Mucosa of gallbladder (tissue), 1 donor: ENCODE data around the gene ETV6. TPM values are rescaled to one million over a fixed set of nuclear protein-coding genes. Genes with fewer than 3 reads are reported as not detected.
A peak's percentile ranks its signal among the peaks of the same experiment; 100 is the strongest.

ENCODE experiments used
- DNase-seq: peaks from one replicate; pipeline ENCODE4 v3.0.0-alpha.2; 2020; ENCODE audit warnings: low spot score
- total RNA-seq: library from RNA; stranded (reverse); gene quantifications from one replicate; pipeline ENCODE4 v1.2.1, GENCODE V29; 2021
- donor health status: DM: no; HTN: no; CAD: no.

Gene ETV6
- total RNA-seq, 1 donor from 2014 or later: 54.5 TPM

DNA sequence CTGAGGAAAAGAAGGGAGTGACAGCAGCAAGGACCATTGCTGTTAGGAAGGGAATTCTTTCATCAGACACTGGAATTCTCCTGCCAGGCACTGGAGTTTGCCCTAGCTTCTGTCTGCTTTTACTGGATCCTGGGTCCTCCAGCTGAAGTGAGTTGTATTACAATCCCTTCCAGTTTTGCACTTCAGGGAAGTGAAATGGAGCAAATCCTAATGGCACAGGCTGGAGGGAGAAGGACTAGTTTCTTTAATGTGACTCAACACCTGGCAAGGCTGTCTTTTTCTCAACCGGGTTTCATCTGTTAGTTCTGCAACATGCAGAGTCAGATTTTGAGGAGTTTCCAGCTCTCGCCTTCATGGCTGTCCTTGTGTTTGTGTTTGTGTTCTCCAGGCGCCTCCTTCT lies 45.8 kb downstream of the ETV6 start:
- DNase-seq: no peak

DNA sequence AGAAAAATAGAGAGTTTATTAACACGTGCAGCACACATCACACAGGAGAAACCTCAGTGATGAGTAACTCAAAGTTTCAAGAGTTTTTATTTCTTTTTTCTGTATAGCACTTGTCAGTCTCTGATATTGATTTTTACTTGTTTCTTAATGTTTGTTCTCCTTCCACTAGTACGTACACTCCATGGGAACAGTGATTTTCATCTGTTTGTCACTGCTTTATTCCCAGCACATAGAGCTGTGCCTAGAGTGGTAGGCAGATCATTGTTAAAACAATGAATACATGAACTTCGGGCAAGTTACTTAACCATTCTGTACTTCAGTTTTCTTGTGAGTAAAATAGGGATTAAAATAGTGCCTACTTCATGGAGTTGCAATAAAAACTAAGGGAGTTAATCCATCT lies 46.6 kb downstream of the ETV6 start:
- no peak for DNase-seq

DNA sequence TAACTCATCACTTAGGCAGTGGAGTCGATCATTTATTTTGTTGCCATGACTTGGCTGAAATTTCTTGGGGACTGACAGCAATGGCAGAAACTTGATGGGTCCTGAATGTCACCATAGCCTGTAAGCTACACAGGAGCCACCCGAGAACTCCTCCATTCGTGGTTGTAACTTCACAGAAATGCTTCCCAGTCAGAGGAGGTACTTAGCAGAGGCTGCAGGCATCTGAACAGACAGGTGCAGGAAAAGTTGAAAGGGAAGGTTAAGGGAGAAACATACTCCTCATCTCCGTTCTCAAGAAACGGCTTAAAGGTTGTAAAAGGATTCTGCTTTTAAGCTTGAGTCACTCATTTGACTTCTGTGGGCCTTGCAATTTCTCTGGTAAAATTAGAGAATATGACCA lies 47.7 kb downstream of the ETV6 start:
- no peak for DNase-seq

DNA sequence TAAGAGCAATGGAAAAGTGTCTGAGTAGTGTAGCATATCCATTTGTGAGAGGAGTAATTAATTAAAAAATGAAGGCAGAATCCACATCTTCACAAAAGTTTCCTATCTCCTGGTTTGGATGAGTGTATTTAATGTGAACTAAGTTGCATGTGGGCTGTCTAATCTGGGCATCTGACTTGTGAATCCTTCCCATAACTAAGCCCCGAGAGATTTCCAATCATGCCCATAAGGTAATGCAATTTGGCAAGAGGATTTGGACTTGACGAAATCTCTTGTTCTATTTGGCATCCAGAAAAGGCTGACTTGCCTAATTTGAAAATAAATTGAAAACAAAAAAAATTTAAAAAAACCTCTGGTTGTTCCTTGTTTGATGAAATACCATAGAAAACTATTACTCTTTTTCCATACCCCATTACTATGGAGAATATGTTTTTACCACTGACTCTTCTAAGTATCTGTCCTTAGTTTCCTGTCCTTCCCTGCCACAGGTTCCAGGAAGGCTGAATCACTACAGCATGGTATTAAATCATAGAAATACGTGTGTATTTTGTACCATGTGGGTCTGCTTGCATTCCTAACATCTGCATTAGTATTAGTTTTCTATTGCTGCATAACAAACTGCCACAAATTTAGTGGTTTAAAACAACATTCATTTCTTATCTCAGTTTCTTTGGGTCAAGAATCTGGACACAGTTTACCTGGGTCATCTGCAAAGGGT lies 48.4 kb downstream of the ETV6 start:
- no peak for DNase-seq

DNA sequence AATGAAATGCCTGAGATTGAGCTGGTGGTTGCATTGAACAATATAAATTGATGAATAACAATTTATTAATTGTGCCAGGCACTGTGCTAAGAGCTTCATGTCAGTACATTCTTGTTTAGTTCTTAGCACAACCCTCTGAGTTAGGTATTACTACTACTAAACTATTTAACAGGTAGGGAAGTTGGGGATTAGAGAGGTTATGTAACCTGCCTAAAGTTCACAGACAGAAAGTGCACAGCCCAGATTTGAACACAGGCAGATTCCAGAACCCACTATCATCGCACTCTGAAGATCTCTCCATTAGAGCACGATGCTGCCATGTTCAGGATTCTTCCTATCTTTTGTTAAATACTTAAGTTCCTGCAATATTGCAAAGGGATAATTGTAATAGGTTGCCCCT lies 49.3 kb downstream of the ETV6 start:
- no peak for DNase-seq

DNA sequence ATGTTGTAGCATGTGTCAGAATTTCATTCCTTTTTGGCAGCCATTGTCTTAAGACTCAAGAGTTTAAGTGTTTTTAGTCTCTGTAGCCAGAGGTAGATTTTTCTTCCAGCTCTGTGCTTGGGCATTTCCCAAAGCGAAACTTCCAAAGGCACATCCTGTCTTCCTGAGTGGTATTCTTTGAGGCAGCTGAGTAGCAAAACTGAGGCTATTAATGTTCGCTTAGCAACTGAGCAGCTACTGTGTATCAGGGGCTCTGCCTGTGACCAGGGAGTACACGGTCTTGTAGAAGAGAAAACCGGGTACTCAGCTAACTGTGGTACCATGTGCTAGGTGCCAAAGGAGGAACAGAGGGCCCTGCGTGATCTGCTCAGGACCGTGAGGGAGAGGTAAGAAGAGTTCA lies 52.0 kb downstream of the ETV6 start:
- no peak for DNase-seq

DNA sequence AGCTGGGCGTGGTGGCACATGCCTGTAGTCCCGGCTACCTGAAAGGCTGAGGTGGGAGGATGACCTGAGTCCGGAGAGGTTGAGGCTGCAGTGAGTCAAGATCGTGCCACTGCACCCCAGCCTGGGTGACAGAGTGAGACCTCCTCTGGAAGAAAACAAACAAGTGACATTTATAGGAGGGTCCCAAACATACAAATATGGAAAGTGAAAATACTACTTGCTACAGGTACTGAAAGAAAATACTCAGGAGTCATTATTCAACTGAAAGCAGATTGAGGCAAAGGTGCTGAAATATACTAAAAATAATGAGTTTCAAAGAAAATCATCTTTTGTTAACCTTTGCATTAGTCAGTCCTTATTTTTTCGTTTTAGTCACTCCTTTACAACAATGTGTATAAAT lies 53.5 kb downstream of the ETV6 start:
- no peak for DNase-seq

DNA sequence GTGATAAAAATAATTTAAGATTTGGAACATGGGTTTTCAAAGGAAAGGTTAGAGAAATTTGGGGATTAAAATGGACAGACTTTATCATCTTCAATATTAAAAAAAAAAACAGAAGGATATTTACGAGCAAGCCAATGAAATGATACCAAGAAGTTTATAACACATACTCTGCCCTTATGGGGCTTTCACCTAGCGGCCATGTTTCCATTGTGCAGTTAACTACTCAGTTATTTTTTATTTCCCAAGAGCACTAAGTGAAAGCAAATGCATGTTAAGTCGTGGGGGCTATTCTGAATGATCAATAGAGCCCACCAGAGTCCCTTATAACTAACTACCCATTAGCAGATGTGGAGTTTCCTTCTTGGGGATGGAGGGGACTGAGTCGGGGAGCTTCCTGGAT lies 53.9 kb downstream of the ETV6 start:
- no peak for DNase-seq

DNA sequence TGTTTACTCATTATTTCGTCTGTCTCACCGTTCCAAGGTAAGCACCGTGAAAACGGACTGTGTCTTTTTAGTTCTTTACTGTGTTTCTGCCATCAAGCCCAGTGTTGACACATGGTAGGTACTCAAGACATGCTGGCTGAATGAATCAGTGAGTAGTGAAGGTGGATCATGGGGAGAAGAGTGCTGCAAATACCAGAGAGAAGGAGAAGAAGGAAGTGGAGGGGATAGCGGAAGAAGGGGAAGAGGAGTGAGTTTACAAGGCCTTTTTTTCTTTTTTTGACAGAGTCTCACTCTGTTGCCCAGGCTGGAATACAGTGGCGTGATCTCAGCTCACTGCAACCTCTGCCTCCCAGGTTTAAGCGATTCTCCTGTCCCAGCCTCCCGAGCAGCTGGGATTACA lies 54.6 kb downstream of the ETV6 start:
- DNase-seq: no peak

DNA sequence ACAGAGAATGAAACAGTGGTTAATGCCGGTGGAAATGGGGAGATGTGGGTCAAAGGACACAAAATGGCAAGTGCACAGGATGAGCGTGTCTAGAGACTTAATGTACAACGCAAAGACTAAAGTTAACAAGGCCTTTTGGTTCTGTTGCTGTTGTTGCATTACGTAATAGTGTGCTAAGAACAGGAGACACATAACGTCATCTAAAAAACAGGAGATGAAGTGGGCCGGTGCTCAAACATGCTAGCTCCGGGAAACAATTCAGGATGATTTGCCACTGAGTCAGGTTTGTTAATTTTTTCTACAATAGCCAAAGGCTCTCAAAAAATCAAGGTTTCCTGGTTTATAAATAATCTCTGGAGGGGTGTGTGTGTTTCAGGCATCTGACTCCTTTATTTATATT lies 55.5 kb downstream of the ETV6 start:
- DNase-seq: peak; percentile 37

DNA sequence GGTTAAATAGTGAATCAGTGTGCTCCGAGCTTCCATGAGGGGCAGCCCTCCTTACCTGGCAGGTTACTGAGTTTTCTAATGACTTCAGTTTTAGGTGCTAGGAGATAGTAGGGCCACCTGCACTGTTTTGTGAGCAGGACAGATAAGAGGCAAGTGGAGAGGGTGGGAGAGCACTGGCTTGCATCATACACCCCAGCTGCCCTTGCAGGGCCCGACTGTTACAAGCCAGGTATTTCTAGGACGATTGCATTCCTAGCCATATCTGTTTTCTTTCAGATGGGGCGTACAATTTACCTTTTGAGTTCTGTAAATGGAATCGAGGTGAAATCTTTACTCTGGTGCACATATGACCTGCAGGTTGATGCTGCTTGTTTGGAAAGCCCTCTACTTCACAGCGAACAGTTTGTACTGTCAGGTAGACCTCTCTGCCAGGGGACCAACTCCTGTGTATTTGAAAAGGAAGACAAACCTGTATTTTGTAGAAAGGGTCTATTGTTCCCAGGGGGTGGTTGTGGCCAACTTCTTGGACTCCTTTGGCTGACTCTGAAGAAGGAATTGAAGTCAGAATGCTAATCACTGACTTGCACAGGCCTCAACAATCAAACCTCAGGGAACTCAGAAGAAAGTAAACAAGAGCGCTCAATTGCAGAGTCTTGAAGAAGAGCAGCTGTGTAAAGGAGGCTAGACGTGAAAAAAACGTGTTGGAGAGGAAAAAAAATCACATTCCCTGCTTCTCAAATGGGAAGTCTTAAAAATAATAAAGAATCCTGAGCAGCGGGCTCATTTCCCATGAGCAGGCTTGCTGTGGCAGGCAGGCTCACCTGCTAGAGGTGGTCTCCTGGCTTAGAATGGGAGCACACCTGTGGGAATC lies 57.3 kb downstream of the ETV6 start:
- DNase-seq: no peak

DNA sequence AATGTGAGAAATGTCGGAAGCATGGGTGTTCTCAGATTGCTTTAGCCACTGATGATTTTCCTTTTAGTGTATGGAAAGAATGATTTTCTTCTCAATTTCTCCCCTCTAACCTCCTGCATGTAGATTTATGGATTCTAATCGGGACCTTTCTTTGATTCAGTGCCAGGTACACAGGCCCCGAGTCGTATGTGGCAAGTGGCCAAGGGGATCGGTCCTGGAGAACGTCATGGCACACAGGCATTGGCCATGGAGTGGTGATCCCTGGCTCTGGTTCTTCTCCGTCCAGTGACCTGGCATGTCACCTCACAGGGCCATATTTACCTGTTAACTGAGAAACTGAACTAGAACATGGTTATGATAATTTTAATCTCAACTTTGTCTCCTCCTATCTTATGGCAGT lies 58.1 kb downstream of the ETV6 start:
- peak; percentile 66 for DNase-seq

DNA sequence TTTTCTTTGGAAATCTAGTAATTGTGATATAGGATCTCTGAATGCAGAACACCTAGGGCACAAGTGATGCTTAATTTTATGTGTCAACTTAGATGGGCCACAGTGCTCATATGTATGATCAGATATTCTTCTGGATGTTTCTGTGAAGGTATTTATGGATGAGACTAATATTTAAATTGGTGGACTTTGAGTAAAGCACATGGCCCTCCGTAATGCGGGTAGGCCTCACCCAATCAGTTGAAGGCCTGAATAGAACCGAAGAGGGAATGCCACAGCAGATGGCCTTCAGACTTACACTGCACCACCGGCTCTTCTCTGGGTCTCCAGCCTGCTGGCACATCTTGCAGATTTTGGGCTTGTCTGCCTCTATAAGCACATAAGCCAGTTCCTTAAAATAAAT lies 60.0 kb downstream of the ETV6 start:
- no peak for DNase-seq

DNA sequence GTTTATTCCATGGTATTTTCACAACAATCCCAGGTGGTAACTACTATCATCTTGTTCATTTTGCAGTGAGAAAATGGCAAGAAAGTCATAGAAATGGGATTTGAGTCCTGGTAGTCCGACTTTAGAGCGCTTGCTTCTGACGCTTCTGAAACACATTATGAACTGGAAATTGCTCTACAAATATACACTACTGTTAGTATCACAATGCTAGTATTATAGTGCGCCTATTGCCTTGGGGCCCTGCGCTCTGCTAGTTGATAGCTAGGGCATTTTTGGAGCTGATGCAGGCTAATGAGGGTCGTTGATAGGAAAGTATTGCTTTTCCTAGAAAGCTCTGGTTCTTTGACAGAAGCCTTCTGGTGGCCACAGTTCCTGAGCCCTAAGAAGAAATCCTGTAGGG lies 61.0 kb downstream of the ETV6 start:
- DNase-seq: no peak

DNA sequence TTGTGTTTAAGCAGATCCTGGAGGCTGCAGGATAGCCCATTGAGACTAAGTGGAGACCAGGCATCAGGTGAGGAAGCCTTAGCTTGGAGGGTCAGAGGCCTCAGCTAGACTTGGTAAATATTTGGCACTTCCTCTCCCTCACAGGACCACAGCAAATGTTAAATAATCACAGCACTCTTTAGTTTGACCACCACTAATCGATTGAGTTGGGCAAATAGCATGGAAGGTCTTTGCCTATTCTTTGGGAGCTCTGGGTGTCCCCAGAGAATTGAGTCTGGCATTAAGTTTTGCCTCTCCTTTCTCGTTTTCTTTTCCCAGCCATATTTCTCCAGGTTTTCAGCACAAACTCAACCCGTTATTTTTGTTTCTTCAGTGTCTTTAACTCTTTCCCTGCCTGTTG lies 61.4 kb downstream of the ETV6 start:
- no peak for DNase-seq

DNA sequence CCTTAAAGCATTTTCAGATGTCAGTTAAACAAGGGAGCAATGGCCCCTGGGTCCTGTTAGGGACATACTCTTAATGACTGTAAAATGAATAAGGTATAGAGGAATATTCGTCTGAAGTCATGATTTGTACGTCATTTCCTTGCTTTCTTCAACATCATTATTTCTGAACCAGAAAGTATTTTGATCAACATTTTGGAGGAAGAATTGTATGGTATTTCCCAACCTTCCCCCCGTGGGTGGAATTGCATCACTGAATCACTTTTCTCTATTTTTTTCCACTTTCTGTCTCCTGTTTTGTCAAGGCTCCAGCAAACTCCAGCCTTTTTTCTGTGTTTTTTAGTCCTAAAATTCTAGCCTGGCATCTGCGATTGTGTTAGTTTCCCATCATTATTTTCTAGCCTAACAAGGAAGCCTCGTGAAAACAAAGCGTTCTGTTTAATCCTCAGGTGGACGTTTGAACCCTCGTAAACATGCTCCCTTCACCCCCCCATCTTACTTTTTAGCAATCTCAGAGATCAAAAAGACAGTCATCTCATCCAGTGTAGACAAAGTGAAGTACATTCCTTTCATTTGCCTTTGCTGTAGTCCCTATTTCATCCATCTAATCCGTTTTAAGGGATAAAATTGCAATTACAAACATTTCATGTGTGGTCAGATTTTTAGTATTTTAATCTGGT lies 62.3 kb downstream of the ETV6 start:
- DNase-seq: no peak

DNA sequence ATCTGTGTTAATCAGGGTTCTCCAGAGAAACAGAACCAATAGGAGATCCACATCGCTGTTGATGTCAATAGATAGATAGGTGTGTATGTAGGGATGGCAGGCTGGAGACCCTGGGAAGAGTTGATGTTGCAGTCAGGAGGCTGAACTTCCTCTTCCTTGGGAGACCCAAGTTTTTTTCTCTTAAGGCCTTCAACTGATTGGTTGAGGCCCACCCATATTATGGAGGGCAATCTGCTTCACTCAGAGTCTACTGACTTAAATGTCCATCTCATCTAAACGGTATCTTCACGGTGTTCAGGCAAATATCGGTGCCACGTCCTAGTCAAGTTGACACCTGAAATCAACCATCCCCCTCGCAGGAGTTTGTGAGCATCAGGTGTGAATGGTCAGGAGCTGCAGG lies 63.0 kb downstream of the ETV6 start:
- DNase-seq: no peak

DNA sequence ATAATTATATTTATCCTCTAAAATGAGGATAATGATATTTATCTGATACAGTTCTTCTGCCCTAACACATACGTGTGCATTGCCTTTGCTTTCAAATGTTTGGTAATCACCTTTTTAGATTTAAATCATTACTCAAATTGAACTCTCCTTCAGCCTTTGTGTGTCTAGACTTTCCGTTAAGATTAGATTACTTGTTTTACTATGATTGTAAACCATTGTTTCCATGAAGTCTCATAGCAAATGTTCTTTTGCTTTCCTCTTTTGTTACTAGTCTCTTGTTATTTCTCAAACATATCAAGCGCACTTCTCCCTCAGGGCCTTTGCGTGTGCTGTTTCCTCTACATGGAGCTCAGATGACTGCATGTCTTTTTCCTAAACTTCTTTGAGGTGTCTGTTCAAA lies 63.7 kb downstream of the ETV6 start:
- DNase-seq: no peak

DNA sequence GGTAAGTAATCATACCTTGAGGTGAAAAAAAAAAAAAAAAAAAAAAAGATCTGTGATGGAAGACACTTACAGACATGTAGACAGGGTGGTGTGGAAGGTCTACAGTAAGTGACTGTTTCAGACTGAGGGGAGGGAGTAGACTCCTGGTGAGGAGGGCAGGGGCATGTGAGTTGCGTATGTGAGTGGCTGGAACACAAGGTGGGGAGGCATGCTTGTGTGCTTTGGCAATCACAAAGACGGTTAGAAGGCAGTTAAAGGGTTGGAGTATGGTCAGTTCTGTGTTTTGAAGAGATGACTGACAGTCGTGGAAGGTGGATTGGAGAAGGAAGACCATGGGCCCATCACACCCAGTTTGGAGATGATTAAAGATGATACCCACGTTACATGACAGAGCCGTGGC lies 65.2 kb downstream of the ETV6 start:
- DNase-seq: no peak

DNA sequence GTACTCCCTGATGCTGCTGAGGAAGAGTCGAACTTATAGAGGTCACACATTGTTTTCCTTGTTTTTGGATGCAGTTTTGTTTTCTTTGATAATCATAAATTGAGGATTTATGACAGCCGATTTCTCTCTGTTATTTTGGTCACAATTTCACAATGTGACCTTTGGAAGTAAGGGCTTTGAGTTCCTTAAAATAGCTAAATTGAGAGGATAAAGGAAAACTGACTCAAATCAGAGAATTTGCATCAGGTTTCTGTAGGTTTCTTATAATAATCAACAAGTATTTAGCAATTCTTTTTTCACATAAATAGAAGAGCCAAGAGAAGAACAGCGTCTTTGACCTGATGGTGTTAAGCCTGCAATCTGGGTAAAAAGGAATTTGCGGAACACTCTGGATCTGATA lies 66.1 kb downstream of the ETV6 start:
- no peak for DNase-seq

DNA sequence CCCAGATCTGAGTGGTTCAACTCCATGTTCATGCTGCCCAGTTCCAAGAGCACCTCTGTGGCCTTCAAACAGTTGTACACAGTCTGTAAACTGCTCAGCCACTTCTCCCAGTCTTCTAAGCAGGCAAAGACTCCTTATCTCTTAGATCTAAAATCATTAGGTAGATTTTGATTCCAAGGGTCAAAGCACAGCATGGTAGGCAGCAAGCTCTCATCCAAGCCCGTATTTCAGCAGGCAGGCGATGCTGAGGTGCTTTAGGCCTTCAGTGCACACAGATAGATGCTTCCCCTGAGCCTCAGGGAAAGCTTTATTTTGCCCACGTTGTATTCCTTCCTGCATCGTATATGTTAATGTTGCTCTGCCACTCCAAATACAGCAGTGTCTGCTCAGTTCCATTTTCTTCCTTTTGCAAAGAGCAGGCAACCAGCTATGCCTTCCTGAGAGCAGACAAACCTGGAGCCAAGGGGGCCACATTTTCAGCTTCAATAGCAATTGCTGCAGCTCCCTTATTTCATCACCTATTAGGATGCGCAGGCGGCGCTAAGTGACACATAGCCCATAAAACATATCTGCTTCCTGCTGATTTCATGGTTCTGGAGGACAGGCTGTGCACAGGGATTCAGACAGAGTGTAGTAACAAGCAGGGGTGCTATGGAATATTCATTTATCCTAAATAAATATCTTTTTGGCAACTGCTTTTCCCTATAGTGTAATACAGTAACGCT lies 67.5 kb downstream of the ETV6 start:
- DNase-seq: no peak

DNA sequence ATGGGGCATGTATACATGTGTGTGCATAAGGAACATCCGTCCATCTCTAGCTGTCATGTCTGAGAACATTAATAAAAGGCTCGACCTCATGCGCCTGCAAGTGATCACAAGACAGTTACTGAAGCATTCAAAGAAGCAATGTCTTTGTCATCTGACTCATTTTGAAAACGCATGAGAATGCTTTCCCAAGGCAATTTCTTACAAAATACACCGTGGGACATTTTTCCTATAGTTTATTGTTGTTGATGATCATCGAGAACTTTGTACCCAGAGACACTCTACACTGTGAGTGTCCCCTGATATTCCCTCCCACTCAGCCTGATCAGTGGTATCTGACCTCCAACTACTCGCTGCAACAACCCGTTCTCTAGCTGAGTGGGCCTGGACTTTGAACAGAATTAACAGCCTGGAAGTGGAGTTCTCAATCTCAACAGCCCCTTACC lies 68.1 kb downstream of the ETV6 start:
- no peak for DNase-seq
